Gastroesophageal sphincter (tissue), 4 donors: ENCODE measurements around the gene RFX7. TPM values are rescaled to one million over a fixed set of nuclear protein-coding genes. Genes with fewer than 3 reads are reported as not detected.

Experiments
- ATAC-seq: fragments of 150-250 bp; one replicate; pipeline ENCODE4 v1.9.1; 2016; ENCODE audit warnings: mild to moderate bottlenecking, moderate library complexity
- H3K27ac ChIP-seq, 4 donors: fragments of 200-600 bp; sonication (generic) in 3 of 4; 1 replicate in 3 of 4; 2 replicates in 1 of 4; pipeline ENCODE4 v1.5.1; 2016 to 2019
- H3K27me3 ChIP-seq: fragments of 200-600 bp; sonication (generic); one replicate; pipeline ENCODE4 v1.5.1; 2019
- H3K36me3 ChIP-seq, 2 donors: fragments of 200-600 bp; sonication (generic); one replicate each; pipeline ENCODE4 v1.5.1; 2019; ENCODE audit warnings: control low read depth in 1 of 2
- H3K4me1 ChIP-seq, 3 donors: fragments of 200-600 bp; sonication (generic); 1 replicate in 2 of 3; 2 replicates in 1 of 3; pipeline ENCODE4 v1.5.1; 2016 to 2019; ENCODE audit warnings: control low read depth in 2 of 3
- H3K4me3 ChIP-seq, 2 donors: fragments of 200-600 bp; sonication (generic); one replicate each; pipeline ENCODE4 v1.5.1; 2019; ENCODE audit warnings: mild to moderate bottlenecking in 1 of 2, moderate library complexity in 1 of 2
- H3K9me3 ChIP-seq, 3 donors: fragments of 200-600 bp; sonication (generic); one replicate each; pipeline ENCODE4 v1.5.1; 2017 to 2019; ENCODE audit warnings: control low read depth in 2 of 3
- EP300 ChIP-seq: sonication (generic); formaldehyde crosslinking; IDR thresholded peaks from one replicate; pipeline ENCODE4 v1.6.1; 2017; ENCODE audit warnings: antibody characterized with exemption, mild to moderate bottlenecking
- POLR2A ChIP-seq, 2 donors: fragments of 450-650 bp; IDR thresholded peaks; one replicate each; pipeline ENCODE4 v1.6.1; 2017; ENCODE audit warnings: antibody characterized with exemption in 2 of 2, mild to moderate bottlenecking in 2 of 2, moderate library complexity in 1 of 2
- POLR2AphosphoS5 ChIP-seq: sonication (generic); formaldehyde crosslinking; IDR thresholded peaks from one replicate; pipeline ENCODE4 v1.6.1; 2017; ENCODE audit warnings: antibody characterized with exemption
- WGBS, 2 donors: methylation state at CpG; one replicate each; pipeline ENCODE4 v1.1.5; 2018; ENCODE audit warnings: low coverage in 1 of 2; 5-methylcytosine and 5-hydroxymethylcytosine counted together
- total RNA-seq, 4 donors: library from RNA; depleted of rRNA; stranded (reverse); fragments of >200 nt; gene quantifications; one replicate each; pipeline ENCODE4 v1.1.0, GENCODE V29; 2016
- TF ChIP-seq, protein P1 (sequence below), 4 experiments: fragments of 200-600 bp in 2 of 4; fragments of 450-650 bp in 2 of 4; sonication (generic) in 1 of 4; IDR thresholded peaks; one replicate each; pipeline ENCODE4 v1.5.1; 2017 to 2019; ENCODE audit warnings: antibody characterized with exemption in 4 of 4, mild to moderate bottlenecking in 2 of 4, moderate library complexity in 2 of 4

RFX7 gene
- total RNA-seq, 4 donors from 2014 or later: 5.9 to 8.7 (median 7.2) TPM

- ATAC-seq: no peak
- no peaks in the 10 kb centered on the region for H3K27me3 ChIP-seq
- TF ChIP-seq POLR2A (IDR thresholded peaks at IDR 0.05): no peak
- no peak for TF ChIP-seq EP300
- no peak for TF ChIP-seq POLR2AphosphoS5
- TF ChIP-seq, protein P1, sequence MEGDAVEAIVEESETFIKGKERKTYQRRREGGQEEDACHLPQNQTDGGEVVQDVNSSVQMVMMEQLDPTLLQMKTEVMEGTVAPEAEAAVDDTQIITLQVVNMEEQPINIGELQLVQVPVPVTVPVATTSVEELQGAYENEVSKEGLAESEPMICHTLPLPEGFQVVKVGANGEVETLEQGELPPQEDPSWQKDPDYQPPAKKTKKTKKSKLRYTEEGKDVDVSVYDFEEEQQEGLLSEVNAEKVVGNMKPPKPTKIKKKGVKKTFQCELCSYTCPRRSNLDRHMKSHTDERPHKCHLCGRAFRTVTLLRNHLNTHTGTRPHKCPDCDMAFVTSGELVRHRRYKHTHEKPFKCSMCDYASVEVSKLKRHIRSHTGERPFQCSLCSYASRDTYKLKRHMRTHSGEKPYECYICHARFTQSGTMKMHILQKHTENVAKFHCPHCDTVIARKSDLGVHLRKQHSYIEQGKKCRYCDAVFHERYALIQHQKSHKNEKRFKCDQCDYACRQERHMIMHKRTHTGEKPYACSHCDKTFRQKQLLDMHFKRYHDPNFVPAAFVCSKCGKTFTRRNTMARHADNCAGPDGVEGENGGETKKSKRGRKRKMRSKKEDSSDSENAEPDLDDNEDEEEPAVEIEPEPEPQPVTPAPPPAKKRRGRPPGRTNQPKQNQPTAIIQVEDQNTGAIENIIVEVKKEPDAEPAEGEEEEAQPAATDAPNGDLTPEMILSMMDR (IDR thresholded peaks at IDR 0.05): no peak
- no peak overlapping the region for H3K27ac ChIP-seq
- H3K36me3 ChIP-seq: peaks cover 0 to 14% of the 10 kb centered on the region in 2 donors
- H3K4me3 ChIP-seq: no peak overlapping the region
- WGBS, 2 donors: 54 to 78% methylated on average over 3 of the region's 3 CpGs
- H3K4me1 ChIP-seq: peaks cover 0 to 18% (median 0%) of the 10 kb centered on the region in 3 donors
- H3K9me3 ChIP-seq: peaks cover 0 to 9% (median 0%) of the 10 kb centered on the region in 3 donors
Observed at GRCh38 chr15:56236197-56236596, 7.5 kb downstream of the RFX7 start.

DNA sequence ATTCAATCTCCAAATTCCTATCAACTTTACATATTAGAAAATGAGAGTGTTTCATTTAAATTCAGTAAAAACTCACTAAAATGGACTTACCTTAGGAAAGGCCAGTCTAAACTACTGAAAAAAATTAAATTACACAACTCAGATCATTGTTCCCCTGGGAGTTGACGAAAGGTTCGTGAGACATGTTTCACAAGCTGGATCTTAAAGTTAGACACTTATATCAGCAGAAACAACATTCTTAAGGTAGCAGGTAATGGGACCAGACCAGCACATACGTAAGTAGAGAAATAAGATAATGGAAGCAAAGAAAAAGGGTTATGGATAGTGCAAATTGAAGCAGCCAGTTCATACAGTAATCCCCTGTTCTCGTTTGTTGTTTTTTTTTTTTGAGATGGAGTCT lies 8.9 kb downstream of the RFX7 start:
- no peak overlapping the region for H3K4me3 ChIP-seq
- ATAC-seq: no peak
- no peak overlapping the region for H3K27ac ChIP-seq
- TF ChIP-seq POLR2A (IDR thresholded peaks at IDR 0.05): no peak
- TF ChIP-seq, protein P1 (IDR thresholded peaks at IDR 0.05): no peak
- TF ChIP-seq EP300: no peak
- no peak for TF ChIP-seq POLR2AphosphoS5
- peaks cover 0 to 9% (median 0%) of the 10 kb centered on the region in 3 donors for H3K9me3 ChIP-seq
- H3K4me1 ChIP-seq: peaks cover 0 to 10% (median 0%) of the 10 kb centered on the region in 3 donors
- 72 to 80% methylated on average over 4 of the region's 4 CpGs for WGBS, 2 donors
- H3K27me3 ChIP-seq: no peaks in the 10 kb centered on the region
- peaks cover 0 to 14% of the 10 kb centered on the region in 2 donors for H3K36me3 ChIP-seq

- Histone ChIP-seq H3K4me1 (peaks cover 0 to 10% (median 0%) of the 10 kb centered on the region in 3 donors), H3K27me3 (no peaks in the 10 kb centered on the region), H3K9me3 (peaks cover 0 to 13% (median 0%) of the 10 kb centered on the region in 3 donors), H3K36me3 (peaks cover 0 to 24% of the 10 kb centered on the region in 2 donors), H3K27ac (no peak overlapping the region), H3K4me3 (no peak overlapping the region)
- ATAC-seq: no peak
- TF ChIP-seq POLR2AphosphoS5 (no peak), POLR2A (IDR thresholded peaks at IDR 0.05) (no peak), EP300 (no peak)
- TF ChIP-seq, protein P1 (IDR thresholded peaks at IDR 0.05): no peak
- WGBS, 2 donors: 92 to 100% methylated on average over 3 of the region's 3 CpGs
Observed at GRCh38 chr15:56233549-56233948, 10.1 kb downstream of the RFX7 start.

- TF ChIP-seq POLR2A (IDR thresholded peaks at IDR 0.05): no peak
- TF ChIP-seq POLR2AphosphoS5: no peak
- TF ChIP-seq, protein P1 (IDR thresholded peaks at IDR 0.05): no peak
- TF ChIP-seq EP300: no peak
- Histone ChIP-seq H3K27me3 (no peaks in the 10 kb centered on the region), H3K9me3 (peaks cover 0 to 24% (median 0%) of the 10 kb centered on the region in 3 donors), H3K27ac (no peak overlapping the region), H3K4me3 (no peak overlapping the region), H3K4me1 (peaks cover 0 to 10% (median 0%) of the 10 kb centered on the region in 3 donors), H3K36me3 (peaks cover 0 to 24% of the 10 kb centered on the region in 2 donors)
- 100% methylated on average over 2 of the region's 3 CpGs; no CpG with 5 or more reads in 1 of the 2 donors for WGBS, 2 donors
- ATAC-seq: no peak
Observed at GRCh38 chr15:56232058-56232457, 11.6 kb downstream of the RFX7 start.

GRCh38 chr15:56228854-56229253 lies 14.8 kb downstream of the RFX7 start:
- H3K4me3 ChIP-seq: no peak overlapping the region
- TF ChIP-seq POLR2A (IDR thresholded peaks at IDR 0.05): no peak
- H3K9me3 ChIP-seq: peaks cover 0 to 24% (median 0%) of the 10 kb centered on the region in 3 donors
- H3K36me3 ChIP-seq: peaks cover 0 to 24% of the 10 kb centered on the region in 2 donors
- peaks cover 0 to 14% (median 0%) of the 10 kb centered on the region in 3 donors for H3K4me1 ChIP-seq
- no peak overlapping the region for H3K27ac ChIP-seq
- ATAC-seq: no peak
- no peaks in the 10 kb centered on the region for H3K27me3 ChIP-seq
